Measurements from ENCODE around the gene CT55.
"Not testable (repeated sequence)": the region's sequence is repeated elsewhere in the genome, so short reads cannot be mapped to it uniquely, and the experiment has no call there.

DNA sequence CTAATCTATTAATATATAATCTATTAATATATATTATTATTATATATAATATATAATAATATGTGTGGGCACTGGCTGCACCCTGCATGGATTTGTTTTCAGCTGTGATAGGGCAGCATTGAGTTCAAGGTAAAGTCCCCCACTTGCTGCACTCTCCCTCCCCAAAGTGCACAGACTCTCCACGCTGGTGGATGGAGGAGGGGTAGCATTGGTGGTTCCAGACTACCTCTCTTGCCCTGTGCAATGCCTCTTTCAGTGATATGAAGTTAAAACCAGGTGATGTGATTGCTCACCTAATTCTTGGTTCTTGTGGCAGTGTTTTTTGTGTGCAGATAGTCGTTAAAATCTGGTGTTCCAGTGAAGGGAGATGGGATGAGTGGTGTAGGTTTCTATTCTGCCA is 55.1 kb downstream of the CT55 start:
- TF ChIP-seq POLR2A (IDR thresholded peaks at IDR 0.05; ENCODE audit: low read length); GATA1 (IDR thresholded peaks at IDR 0.05; ENCODE audit: low read depth, low read length): not testable (repeated sequence)
